ENCODE results near the gene CCDC122.

Gene CCDC122

DNA sequence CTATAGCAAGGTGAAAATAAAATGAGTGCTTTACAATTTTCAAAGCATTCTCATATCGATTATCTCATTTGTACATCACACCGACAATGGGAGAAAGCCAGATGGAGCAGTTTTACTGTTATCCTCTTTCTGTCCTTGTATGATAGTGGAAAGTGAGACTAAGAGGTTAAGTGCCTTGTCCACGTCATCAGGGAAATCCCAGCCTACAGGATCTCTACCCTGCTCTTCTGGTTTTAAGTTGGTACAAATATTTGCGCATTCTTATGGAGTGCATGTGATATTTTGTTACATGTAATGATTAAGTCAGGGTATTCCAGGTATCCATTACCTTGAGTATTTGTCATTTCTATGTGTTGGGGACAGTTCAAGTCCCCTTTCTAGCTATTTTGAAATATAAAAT is 80.3 kb downstream of the CCDC122 start:
- no peak for DNase-seq

- no peak for DNase-seq
These were observed 81.7 kb downstream of the CCDC122 start for GRCh38 chr13:43797869-43798268.

- no peak for DNase-seq
These were observed 82.4 kb downstream of the CCDC122 start for GRCh38 chr13:43797159-43797558.

- no peak for DNase-seq
These were observed 85.1 kb downstream of the CCDC122 start for GRCh38 chr13:43794416-43794815.

GRCh38 chr13:43792076-43792881 is 87.3 kb downstream of the CCDC122 start:
- no peak for DNase-seq

DNA sequence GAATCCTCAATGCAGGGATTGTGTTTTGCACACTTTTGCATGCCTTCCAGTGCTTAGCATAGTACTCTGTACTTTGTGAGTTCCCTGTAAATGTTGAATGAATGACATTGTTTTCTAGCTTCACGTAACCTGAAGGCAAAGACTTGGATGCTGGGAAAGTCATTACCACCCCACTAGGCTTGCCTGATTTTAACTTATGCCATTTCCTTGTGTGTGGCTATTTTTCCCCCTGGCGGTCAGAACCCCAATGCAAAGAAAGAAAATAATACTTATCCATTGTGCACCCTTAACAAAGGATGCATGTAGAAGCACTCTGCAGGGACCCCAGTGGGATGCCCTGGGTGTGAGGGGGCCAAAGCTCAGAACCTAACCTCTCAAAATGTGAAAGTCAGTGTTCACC is 91.5 kb downstream of the CCDC122 start:
- DNase-seq, result peak; percentile 15

DNA sequence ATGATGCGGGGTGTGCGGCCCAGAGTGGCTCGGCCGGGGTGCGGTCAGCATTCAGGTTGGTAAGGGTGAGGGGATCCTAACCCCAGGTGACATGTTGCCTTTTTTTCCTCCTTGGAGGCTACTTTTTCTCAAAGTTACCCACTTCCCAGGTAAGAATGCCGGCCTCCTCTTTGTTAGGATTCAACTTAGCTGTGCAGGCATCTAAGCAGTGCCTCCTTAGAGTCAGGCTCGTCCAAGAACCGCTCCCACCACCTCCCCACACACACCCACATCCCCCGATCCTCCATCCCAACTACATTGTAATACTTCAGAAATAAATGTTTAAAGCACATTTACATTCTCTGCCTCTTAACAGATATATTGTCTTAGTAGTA is 92.0 kb downstream of the CCDC122 start:
- DNase-seq, result no peak

- no peak for DNase-seq
These were observed 92.6 kb downstream of the CCDC122 start, which contains the start of gene ENOX1 for GRCh38 chr13:43786766-43787517. TSS of gene ENOX1 (minus strand) at chr13:43786972.

GRCh38 chr13:43786472-43786765 is 93.1 kb downstream of the CCDC122 start:
- no peak for DNase-seq

Measured in NCI-H748 treated with DMSO at 0.1 percent for 48 hours (cell line).